CD4-positive, alpha-beta T cell treated with Interleukin-10 for 1 hour (primary cell): ENCODE results near the gene THOP1.

Experiments
- DNase-seq: peaks from one replicate; pipeline ENCODE4 v3.0.0-alpha.2; 2020

Gene THOP1

GRCh38 chr19:2804156-2805004 lies 19.1 kb downstream of the THOP1 start:
- DNase-seq: no peak

- DNase-seq: no peak
These were observed 20.1 kb downstream of the THOP1 start for GRCh38 chr19:2805261-2805900.

- no peak for DNase-seq
These were observed 20.8 kb downstream of the THOP1 start for GRCh38 chr19:2805991-2806649.

GRCh38 chr19:2806736-2807378 lies 21.6 kb downstream of the THOP1 start:
- DNase-seq: no peak

GRCh38 chr19:2807379-2808128 lies 22.3 kb downstream of the THOP1 start:
- DNase-seq: no peak

- DNase-seq: no peak
These were observed 23.0 kb downstream of the THOP1 start for GRCh38 chr19:2808129-2808941.

GRCh38 chr19:2809387-2810140 lies 24.3 kb downstream of the THOP1 start:
- no peak for DNase-seq

- DNase-seq: no peak
These were observed 25.1 kb downstream of the THOP1 start for GRCh38 chr19:2810141-2811091.

- no peak for DNase-seq
These were observed 26.0 kb downstream of the THOP1 start for GRCh38 chr19:2811221-2811722.

- DNase-seq: no peak
These were observed 26.6 kb downstream of the THOP1 start for GRCh38 chr19:2811735-2812413.

GRCh38 chr19:2812414-2813234 lies 27.3 kb downstream of the THOP1 start:
- no peak for DNase-seq

- no peak for DNase-seq
These were observed 28.2 kb downstream of the THOP1 start for GRCh38 chr19:2813235-2814160.

GRCh38 chr19:2814426-2814825 lies 29.1 kb downstream of the THOP1 start:
- no peak for DNase-seq

- DNase-seq: no peak
These were observed 29.9 kb downstream of the THOP1 start for GRCh38 chr19:2815191-2815614.

GRCh38 chr19:2815923-2816322 lies 30.6 kb downstream of the THOP1 start:
- no peak for DNase-seq

GRCh38 chr19:2816641-2817040 lies 31.3 kb downstream of the THOP1 start:
- DNase-seq: no peak
